Mesenchymal stem cell (in vitro differentiated cells and primary cell): Measurements from ENCODE around the gene SLC34A2.

Source experiments
- DNase-seq: peaks from one replicate; pipeline ENCODE4 v3.0.0-alpha.2; 2013
- H2AFZ ChIP-seq: one replicate; pipeline ENCODE4 v1.6.1; 2013; ENCODE audit warnings: low read depth, mild to moderate bottlenecking, control low read depth, inconsistent platforms, low read length, moderate library complexity
- H2AK5ac ChIP-seq: 2 replicates; pipeline ENCODE4 v1.6.1; 2013; ENCODE audit warnings: low read length, moderate library complexity, mild to moderate bottlenecking, inconsistent platforms; ENCODE audit not compliant: severe bottlenecking
- H2BK120ac ChIP-seq: one replicate; pipeline ENCODE4 v1.6.1; 2013; ENCODE audit warnings: low read depth, mild to moderate bottlenecking, inconsistent platforms, low read length, moderate library complexity
- H2BK12ac ChIP-seq, 2 experiments: one replicate each; pipeline ENCODE4 v1.6.1; 2013; ENCODE audit warnings: inconsistent platforms in 2 of 2, low read length in 2 of 2, mild to moderate bottlenecking in 2 of 2, moderate library complexity in 2 of 2, control low read depth in 1 of 2
- H2BK15ac ChIP-seq: one replicate; pipeline ENCODE4 v1.6.1; 2013; ENCODE audit warnings: mild to moderate bottlenecking, low read depth, inconsistent platforms; ENCODE audit not compliant: poor library complexity, severe bottlenecking
- H2BK5ac ChIP-seq: 2 replicates; pipeline ENCODE4 v1.6.1; 2013; ENCODE audit warnings: low read depth, mild to moderate bottlenecking, low read length, control low read depth, inconsistent platforms; ENCODE audit not compliant: poor library complexity, severe bottlenecking
- H3K14ac ChIP-seq, 2 experiments: one replicate each; pipeline ENCODE4 v1.6.1; 2013; ENCODE audit warnings: inconsistent platforms in 2 of 2, low read length in 2 of 2, control low read depth in 1 of 2, mild to moderate bottlenecking in 1 of 2, moderate library complexity in 1 of 2
- H3K18ac ChIP-seq, 2 experiments: one replicate each; pipeline ENCODE4 v1.6.1; 2013; ENCODE audit warnings: inconsistent platforms in 2 of 2, low read length in 2 of 2, control low read depth in 1 of 2, low read depth in 1 of 2, mild to moderate bottlenecking in 1 of 2
- H3K23ac ChIP-seq, 2 experiments: one replicate each; pipeline ENCODE4 v1.6.1; 2013; ENCODE audit warnings: inconsistent platforms in 2 of 2, low read length in 2 of 2, mild to moderate bottlenecking in 2 of 2, moderate library complexity in 2 of 2, control low read depth in 1 of 2
- H3K27ac ChIP-seq: 2 replicates; pipeline ENCODE4 v1.5.1; 2013; ENCODE audit warnings: mild to moderate bottlenecking, moderate library complexity, low read length, control low read depth, inconsistent platforms; ENCODE audit not compliant: poor library complexity, severe bottlenecking
- H3K27me3 ChIP-seq, 2 experiments: 2 replicates each; pipeline versions ENCODE4 v1.6.1 to v1.7.0; 2013; ENCODE audit warnings: low read length in 2 of 2, mild to moderate bottlenecking in 2 of 2, moderate library complexity in 2 of 2, control low read depth in 1 of 2, inconsistent platforms in 1 of 2; ENCODE audit not compliant: control insufficient read depth in 1 of 2, insufficient read depth in 1 of 2
- H3K36me3 ChIP-seq, 2 experiments: 2 replicates each; pipeline versions ENCODE4 v1.6.1 to v1.7.0; 2013; ENCODE audit warnings: low read length in 2 of 2, control low read depth in 1 of 2, inconsistent platforms in 1 of 2, low read depth in 1 of 2, mild to moderate bottlenecking in 1 of 2; ENCODE audit not compliant: insufficient read depth in 2 of 2, control insufficient read depth in 1 of 2
- H3K4ac ChIP-seq, 2 experiments: one replicate each; pipeline ENCODE4 v1.6.1; 2013; ENCODE audit warnings: inconsistent platforms in 2 of 2, low read length in 2 of 2, mild to moderate bottlenecking in 2 of 2, moderate library complexity in 2 of 2, control low read depth in 1 of 2, low read depth in 1 of 2
- H3K4me1 ChIP-seq: 2 replicates; pipeline ENCODE4 v1.6.1; 2013; ENCODE audit warnings: low read depth, low read length, control low read depth; ENCODE audit not compliant: control insufficient read depth, insufficient read depth
- H3K4me2 ChIP-seq: 2 replicates; pipeline ENCODE4 v1.6.1; 2013; ENCODE audit warnings: low read length, mild to moderate bottlenecking, inconsistent platforms; ENCODE audit not compliant: poor library complexity, severe bottlenecking
- H3K4me3 ChIP-seq, 2 experiments: 2 replicates each; pipeline versions ENCODE4 v1.5.1 to v1.7.0; 2013; ENCODE audit warnings: low read length in 2 of 2, mild to moderate bottlenecking in 2 of 2, control low read depth in 1 of 2, low read depth in 1 of 2; ENCODE audit not compliant: insufficient read depth in 1 of 2
- H3K79me1 ChIP-seq: replicated peaks from 2 replicates; pipeline ENCODE4 v1.6.1; 2013; ENCODE audit warnings: mild to moderate bottlenecking, control low read depth, low read length, inconsistent platforms; ENCODE audit not compliant: poor library complexity, severe bottlenecking
- H3K9ac ChIP-seq: 2 replicates; pipeline ENCODE4 v1.7.0; 2013; ENCODE audit warnings: mild to moderate bottlenecking, low read length, moderate library complexity
- H3K9me3 ChIP-seq: 2 replicates; pipeline ENCODE4 v1.7.0; 2013; ENCODE audit warnings: mild to moderate bottlenecking, low read length; ENCODE audit not compliant: control insufficient read depth
- H4K8ac ChIP-seq: one replicate; pipeline ENCODE4 v1.6.1; 2013; ENCODE audit warnings: inconsistent platforms, mild to moderate bottlenecking, low read length, moderate library complexity
- H4K91ac ChIP-seq: one replicate; pipeline ENCODE4 v1.6.1; 2013; ENCODE audit warnings: mild to moderate bottlenecking, low read length, inconsistent platforms
- WGBS: methylation state at CpG from one replicate; pipeline ENCODE4 v1.1.7; 2013; ENCODE audit warnings: mixed read lengths; 5-methylcytosine and 5-hydroxymethylcytosine counted together

SLC34A2 gene

DNA sequence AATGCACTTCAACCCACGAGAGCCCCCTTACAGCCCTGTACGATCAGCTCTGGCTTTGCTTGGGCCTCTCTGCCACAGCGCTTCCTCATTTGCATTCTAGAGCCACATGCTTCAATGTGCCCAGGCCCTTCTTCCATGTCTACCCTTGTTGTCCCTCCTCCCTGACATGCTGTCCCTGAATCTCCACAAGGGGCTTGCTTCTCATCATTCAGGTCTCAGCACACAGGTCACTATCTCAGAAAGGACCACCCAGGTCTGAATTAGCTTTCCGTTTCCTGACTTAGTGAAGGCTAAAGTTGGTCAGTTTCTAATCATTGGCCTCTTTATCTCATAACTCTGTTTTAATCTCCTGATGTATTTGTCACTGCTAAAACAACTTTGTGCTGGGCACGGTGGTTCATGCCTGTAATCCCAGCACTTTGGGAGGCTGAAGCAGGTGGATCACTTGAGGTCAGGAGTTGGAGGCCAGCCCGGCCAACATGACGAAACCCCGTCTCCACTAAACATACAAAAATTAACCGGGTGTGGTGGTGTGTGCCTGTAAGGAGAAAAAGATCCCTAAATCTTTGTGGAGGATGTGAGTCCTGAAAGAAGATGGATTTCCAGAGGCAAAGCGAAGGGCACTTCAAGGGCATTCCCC is 17.9 kb upstream of the SLC34A2 start:
- 74% methylated on average over 6 of the region's 10 CpGs for WGBS
- Histone ChIP-seq H2BK15ac (no peak overlapping the region), H3K27me3 (peaks cover 8 to 20% of the 10 kb centered on the region in 2 experiments), H3K4ac (no peak overlapping the region), H3K4me1 (no peaks in the 10 kb centered on the region), H3K18ac (no peak overlapping the region), H3K4me3 (no peak overlapping the region), H3K9ac (no peak overlapping the region), H3K36me3 (no peaks in the 10 kb centered on the region), H3K27ac (no peak overlapping the region), H3K14ac (no peak overlapping the region), H3K4me2 (no peak overlapping the region), H3K23ac (no peak overlapping the region), H2BK5ac (no peak overlapping the region), H2AK5ac (no peak overlapping the region), H2AFZ (no peak overlapping the region), H3K9me3 (no peaks in the 10 kb centered on the region), H2BK12ac (no peak overlapping the region), H4K91ac (no peak overlapping the region), H4K8ac (no peak overlapping the region), H3K79me1 (no peaks in the 10 kb centered on the region), H2BK120ac (no peak overlapping the region)
- DNase-seq, result no peak

- Histone ChIP-seq H4K91ac (no peak overlapping the region), H4K8ac (no peak overlapping the region), H2BK15ac (no peak overlapping the region), H3K23ac (no peak overlapping the region), H3K36me3 (no peaks in the 10 kb centered on the region), H3K18ac (no peak overlapping the region), H2AFZ (no peak overlapping the region), H3K4me3 (no peak overlapping the region), H3K14ac (no peak overlapping the region), H2BK120ac (no peak overlapping the region), H3K79me1 (no peaks in the 10 kb centered on the region), H3K4ac (no peak overlapping the region), H3K9me3 (no peaks in the 10 kb centered on the region), H2AK5ac (no peak overlapping the region), H2BK12ac (no peak overlapping the region), H3K4me1 (no peaks in the 10 kb centered on the region), H2BK5ac (no peak overlapping the region), H3K27ac (no peak overlapping the region), H3K4me2 (no peak overlapping the region), H3K9ac (no peak overlapping the region), H3K27me3 (peaks cover 8 to 20% of the 10 kb centered on the region in 2 experiments)
- WGBS, result 70% methylated on average over 4 of the region's 4 CpGs
- no peak for DNase-seq
Observed at GRCh38 chr4:25638221-25638601, 17.4 kb upstream of the SLC34A2 start.

DNA sequence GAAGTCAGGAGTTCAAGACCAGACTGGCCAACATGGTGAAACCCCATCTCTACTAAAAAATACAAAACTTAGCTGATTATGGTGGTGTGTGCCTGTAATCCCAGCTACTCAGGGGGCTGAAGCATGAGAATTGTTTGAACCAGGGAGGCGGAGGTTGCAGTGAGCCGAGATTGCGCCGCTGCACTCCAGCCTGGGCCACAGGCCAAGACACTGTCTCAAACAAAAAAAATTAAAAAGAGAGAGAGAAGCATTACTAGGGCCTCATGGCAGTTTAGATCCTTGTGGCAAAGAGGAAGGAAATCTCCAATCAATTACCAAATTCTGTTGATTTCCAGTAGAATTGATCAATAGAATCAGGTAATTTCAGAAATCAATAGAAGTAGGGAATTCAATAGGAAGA is 16.8 kb upstream of the SLC34A2 start:
- Histone ChIP-seq H4K91ac (no peak overlapping the region), H3K27me3 (peaks cover 8 to 26% of the 10 kb centered on the region in 2 experiments), H3K23ac (no peak overlapping the region), H2BK120ac (no peak overlapping the region), H4K8ac (no peak overlapping the region), H3K14ac (no peak overlapping the region), H3K4me2 (no peak overlapping the region), H2AFZ (no peak overlapping the region), H3K4ac (no peak overlapping the region), H3K9ac (no peak overlapping the region), H2BK12ac (no peak overlapping the region), H2AK5ac (no peak overlapping the region), H3K4me1 (no peaks in the 10 kb centered on the region), H3K27ac (no peak overlapping the region), H3K36me3 (no peaks in the 10 kb centered on the region), H3K79me1 (no peaks in the 10 kb centered on the region), H2BK5ac (no peak overlapping the region), H3K18ac (no peak overlapping the region), H3K9me3 (no peaks in the 10 kb centered on the region), H2BK15ac (no peak overlapping the region), H3K4me3 (no peak overlapping the region)
- WGBS, result 91% methylated on average over 4 of the region's 4 CpGs
- no peak for DNase-seq

GRCh38 chr4:25650311-25650710 is 5.3 kb upstream of the SLC34A2 start:
- H3K79me1 ChIP-seq, result no peaks in the 10 kb centered on the region
- no peak overlapping the region for H3K27ac ChIP-seq
- H4K8ac ChIP-seq, result no peak overlapping the region
- H2AFZ ChIP-seq, result no peak overlapping the region
- no peaks in the 10 kb centered on the region for H3K9me3 ChIP-seq
- H2BK15ac ChIP-seq, result no peak overlapping the region
- no peak overlapping the region for H3K9ac ChIP-seq
- no peak for DNase-seq
- H2BK12ac ChIP-seq, result no peak overlapping the region
- peaks cover 18% of the 10 kb centered on the region for H3K4me1 ChIP-seq
- H3K18ac ChIP-seq, result no peak overlapping the region
- 80% methylated on average over 6 of the region's 6 CpGs for WGBS
- no peak overlapping the region for H2AK5ac ChIP-seq
- H3K4me3 ChIP-seq, result no peak overlapping the region
- H2BK120ac ChIP-seq, result no peak overlapping the region
- no peak overlapping the region for H3K14ac ChIP-seq
- H3K36me3 ChIP-seq, result no peaks in the 10 kb centered on the region
- no peak overlapping the region for H3K4ac ChIP-seq
- H3K27me3 ChIP-seq, result peaks cover 26 to 38% of the 10 kb centered on the region in 2 experiments
- H2BK5ac ChIP-seq, result no peak overlapping the region
- H4K91ac ChIP-seq, result no peak overlapping the region
- H3K23ac ChIP-seq, result no peak overlapping the region
- H3K4me2 ChIP-seq, result no peak overlapping the region
